ENCODE results near the gene TFCP2L1. TPM values are rescaled to one million over a fixed set of nuclear protein-coding genes. Genes with fewer than 3 reads are reported as not detected.

Gene TFCP2L1
- total and polyA plus RNA-seq, 12 donors, result 0.02 to 0.60 (median 0.14) TPM; not detected in 1

GRCh38 chr2:121285926-121286325 is 924 bp upstream of the TFCP2L1 start:
- Histone ChIP-seq H3K27ac (no peak overlapping the region), H3K36me3 (no peaks in the 10 kb centered on the region), H3K9me3 (no peaks in the 10 kb centered on the region), H3K4me3 (no peak overlapping the region), H3K4me1 (peaks cover 0 to 31% (median 12%) of the 10 kb centered on the region in 9 donors), H3K27me3 (peaks cover 10 to 52% (median 46%) of the 10 kb centered on the region in 7 donors)
- TF ChIP-seq CTCF (IDR thresholded peaks at IDR 0.05), result no peak
- ATAC-seq, result no peak
- intact Hi-C loops (cut with DNase I), result loop anchor here in 1 of 10 donors (10.0 kb wide), 1 partner anchor 161 kb away; no protein-coding TSS in a partner anchor
- 97 to 98% methylated on average over 3 of the region's 3 CpGs for WGBS, 2 donors
- DNase-seq, result no peak

- 42 to 44% methylated on average over 12 of the region's 12 CpGs for WGBS, 2 donors
Measured at GRCh38 chr2:121283670-121284462, 1.1 kb downstream of the TFCP2L1 start.

GRCh38 chr2:121282800-121283385 is 2.1 kb downstream of the TFCP2L1 start:
- H3K27ac ChIP-seq, result no peak overlapping the region
- no peaks in the 10 kb centered on the region for H3K36me3 ChIP-seq
- WGBS, 2 donors, result 85 to 90% methylated on average over 13 of the region's 13 CpGs
- intact Hi-C loops (cut with DNase I), result loop anchor here in 1 of 10 donors (10.0 kb wide), 1 partner anchor 158 kb away; no protein-coding TSS in a partner anchor
- ATAC-seq, result no peak
- H3K4me3 ChIP-seq, result no peak overlapping the region
- peaks cover 10 to 66% (median 46%) of the 10 kb centered on the region in 7 donors for H3K27me3 ChIP-seq
- no peak for DNase-seq
- H3K4me1 ChIP-seq, result peaks cover 0 to 27% (median 12%) of the 10 kb centered on the region in 9 donors
- TF ChIP-seq CTCF (IDR thresholded peaks at IDR 0.05), result no peak
- H3K9me3 ChIP-seq, result no peaks in the 10 kb centered on the region

More at GRCh38 chr2:121283670-121284462, 1.1 kb downstream of the TFCP2L1 start:
- Histone ChIP-seq H3K4me1 (peaks cover 0 to 31% (median 12%) of the 10 kb centered on the region in 9 donors), H3K36me3 (no peaks in the 10 kb centered on the region), H3K4me3 (peak overlapping the region in 9 of 10 donors; percentile 39 to 55 (median 47)), H3K27ac (no peak overlapping the region), H3K27me3 (peaks cover 10 to 61% (median 46%) of the 10 kb centered on the region in 7 donors), H3K9me3 (no peaks in the 10 kb centered on the region)
- intact Hi-C loops (cut with DNase I), result loop anchor here in 1 of 10 donors (10.0 kb wide), 1 partner anchor 159 kb away; no protein-coding TSS in a partner anchor
- ATAC-seq, result no peak
- no peak for TF ChIP-seq CTCF (IDR thresholded peaks at IDR 0.05)
- DNase-seq, result no peak

GRCh38 chr2:121281694-121282093 is 3.3 kb downstream of the TFCP2L1 start:
- H3K9me3 ChIP-seq, result no peaks in the 10 kb centered on the region
- 65 to 72% methylated on average over 7 of the region's 7 CpGs for WGBS, 2 donors
- H3K27me3 ChIP-seq, result peaks cover 10 to 66% (median 45%) of the 10 kb centered on the region in 7 donors
- TF ChIP-seq CTCF (IDR thresholded peaks at IDR 0.05), result no peak
- intact Hi-C loops (cut with DNase I), result loop anchor here in 1 of 10 donors (10.0 kb wide), 1 partner anchor 157 kb away; no protein-coding TSS in a partner anchor
- H3K4me1 ChIP-seq, result peaks cover 0 to 15% (median 12%) of the 10 kb centered on the region in 9 donors
- H3K36me3 ChIP-seq, result no peaks in the 10 kb centered on the region
- no peak overlapping the region for H3K27ac ChIP-seq
- ATAC-seq (no peak), DNase-seq (no peak)
- H3K4me3 ChIP-seq, result no peak overlapping the region
